ENCODE data around the gene TRIM10. TPM values are rescaled to one million over a fixed set of nuclear protein-coding genes. Genes with fewer than 3 reads are reported as not detected.
"Not testable (repeated sequence)": the region's sequence is repeated elsewhere in the genome, so short reads cannot be mapped to it uniquely, and the experiment has no call there.

TRIM10 gene
- total RNA-seq, 1 donor from 2014 or later: 0.37 TPM

DNA sequence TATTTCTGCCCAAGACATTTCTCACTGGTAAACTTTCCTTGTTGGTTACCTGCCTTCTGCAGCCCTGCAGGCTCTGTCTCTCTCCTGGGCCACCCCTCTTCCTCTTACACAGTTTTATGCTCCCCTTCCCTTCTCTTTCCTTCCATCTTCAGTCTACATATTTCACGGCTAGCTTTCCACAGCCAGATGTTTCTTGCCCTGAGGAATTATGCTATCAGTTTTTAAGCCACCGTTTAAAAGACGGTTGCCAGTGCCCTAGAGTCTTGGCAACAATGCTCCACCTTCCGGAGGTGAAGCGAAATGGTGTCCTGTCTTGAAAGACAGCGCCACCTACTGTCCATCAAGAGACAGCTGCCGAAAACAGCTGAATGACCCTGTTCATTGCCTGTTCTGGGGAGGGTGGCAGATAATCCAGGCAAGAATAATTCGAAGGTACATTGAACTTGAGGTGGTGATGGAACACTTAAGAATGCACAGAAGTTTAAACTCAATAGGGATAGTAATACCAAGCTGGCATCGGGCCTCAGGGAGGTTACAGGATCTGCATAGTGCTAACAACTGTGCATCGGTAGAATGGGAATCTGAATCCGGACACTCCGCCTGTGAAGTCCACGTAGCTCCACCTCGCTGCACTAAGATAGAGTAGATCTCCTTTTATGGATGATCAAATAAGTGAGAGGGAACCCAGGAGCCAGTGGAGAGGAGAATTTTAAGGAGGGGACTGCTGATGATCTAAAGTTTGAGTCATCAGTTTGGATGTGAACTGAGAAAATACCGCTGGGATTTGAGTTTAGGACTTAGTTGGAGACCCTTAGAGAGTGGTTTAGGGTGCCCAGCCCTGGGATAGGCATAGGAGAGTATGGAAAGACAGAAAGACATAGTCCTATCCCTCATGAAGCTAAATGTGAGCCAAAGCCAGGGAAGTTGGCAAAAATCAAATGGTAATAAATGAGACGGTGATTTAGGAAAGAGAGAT is 29.8 kb downstream of the TRIM10 start:
- intact Hi-C loops (cut with micrococcal nuclease): loop anchor here (1.0 to 2.0 kb wide), 4 partner anchors 28 to 283 kb away; partner anchors contain the start of gene PPP1R11

DNA sequence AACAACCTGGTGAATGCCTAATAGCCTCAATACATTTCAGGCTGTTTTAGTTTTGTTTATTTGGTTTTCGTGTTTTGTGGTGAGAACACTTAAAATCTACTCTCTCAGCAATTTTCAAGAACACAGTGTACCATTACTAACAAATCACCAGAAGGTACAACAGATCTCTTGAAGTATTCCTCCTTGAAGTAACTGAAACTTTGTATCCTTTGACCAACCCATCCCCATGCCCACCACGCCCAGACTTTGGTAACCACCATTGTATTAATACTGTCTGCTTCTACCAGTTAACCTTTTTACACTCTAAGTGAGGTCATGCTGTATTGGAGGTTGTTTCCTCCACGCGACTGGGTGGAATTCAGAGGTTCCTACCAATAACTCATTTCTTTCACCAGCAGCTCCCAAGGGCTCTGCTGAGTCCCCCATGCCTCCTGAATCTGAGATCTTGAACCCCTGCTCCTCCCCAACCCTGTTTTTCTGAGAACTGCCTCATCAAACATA is 30.8 kb downstream of the TRIM10 start:
- intact Hi-C loops (cut with micrococcal nuclease): loop anchor here (2.0 kb wide), 1 partner anchor 63 kb away; the partner anchor contains the start of gene PPP1R11

DNA sequence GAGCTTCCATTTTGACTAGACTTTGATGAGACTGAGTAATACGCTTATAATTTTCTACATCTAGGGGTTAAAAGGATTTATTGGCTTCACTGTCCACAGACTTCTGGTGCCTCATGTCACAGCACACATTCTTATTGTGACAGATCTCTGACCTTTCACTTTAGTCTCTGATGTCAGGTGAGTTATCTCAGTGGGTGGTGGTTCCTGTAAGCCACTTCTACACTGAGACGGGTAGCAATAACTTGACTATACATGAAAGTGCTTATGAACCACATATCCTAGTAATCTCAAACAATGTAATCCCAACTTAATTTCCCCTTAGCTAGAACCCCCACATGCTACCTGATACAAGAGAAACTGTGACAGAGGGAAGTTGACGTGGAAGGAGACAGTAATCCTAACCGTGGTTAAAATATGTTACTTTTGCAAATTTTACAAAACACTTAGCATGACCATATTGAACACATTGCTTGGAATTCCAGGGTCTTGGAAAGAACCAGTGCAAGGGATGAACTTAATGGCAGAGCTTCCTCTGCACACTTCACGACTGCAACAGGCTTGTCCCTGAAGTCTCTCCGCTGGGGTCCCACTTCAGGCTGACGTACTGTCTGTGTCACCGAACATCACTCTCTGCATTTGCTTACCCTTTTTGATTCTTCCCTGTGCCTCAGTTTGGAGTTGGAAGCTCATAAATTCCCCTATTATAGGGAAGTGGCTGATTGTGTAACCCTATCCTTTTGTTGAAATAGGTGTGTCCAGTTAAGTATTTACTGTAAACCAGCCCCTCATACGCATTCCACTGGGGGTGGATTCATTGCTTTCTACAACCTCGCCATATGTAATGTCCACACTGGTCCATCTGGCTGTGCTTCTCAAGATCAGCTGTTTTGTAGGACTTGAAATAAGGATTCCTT is 31.5 kb downstream of the TRIM10 start:
- intact Hi-C loops (cut with micrococcal nuclease): loop anchor here (2.0 kb wide), 1 partner anchor 63 kb away; the partner anchor contains the start of gene PPP1R11

DNA sequence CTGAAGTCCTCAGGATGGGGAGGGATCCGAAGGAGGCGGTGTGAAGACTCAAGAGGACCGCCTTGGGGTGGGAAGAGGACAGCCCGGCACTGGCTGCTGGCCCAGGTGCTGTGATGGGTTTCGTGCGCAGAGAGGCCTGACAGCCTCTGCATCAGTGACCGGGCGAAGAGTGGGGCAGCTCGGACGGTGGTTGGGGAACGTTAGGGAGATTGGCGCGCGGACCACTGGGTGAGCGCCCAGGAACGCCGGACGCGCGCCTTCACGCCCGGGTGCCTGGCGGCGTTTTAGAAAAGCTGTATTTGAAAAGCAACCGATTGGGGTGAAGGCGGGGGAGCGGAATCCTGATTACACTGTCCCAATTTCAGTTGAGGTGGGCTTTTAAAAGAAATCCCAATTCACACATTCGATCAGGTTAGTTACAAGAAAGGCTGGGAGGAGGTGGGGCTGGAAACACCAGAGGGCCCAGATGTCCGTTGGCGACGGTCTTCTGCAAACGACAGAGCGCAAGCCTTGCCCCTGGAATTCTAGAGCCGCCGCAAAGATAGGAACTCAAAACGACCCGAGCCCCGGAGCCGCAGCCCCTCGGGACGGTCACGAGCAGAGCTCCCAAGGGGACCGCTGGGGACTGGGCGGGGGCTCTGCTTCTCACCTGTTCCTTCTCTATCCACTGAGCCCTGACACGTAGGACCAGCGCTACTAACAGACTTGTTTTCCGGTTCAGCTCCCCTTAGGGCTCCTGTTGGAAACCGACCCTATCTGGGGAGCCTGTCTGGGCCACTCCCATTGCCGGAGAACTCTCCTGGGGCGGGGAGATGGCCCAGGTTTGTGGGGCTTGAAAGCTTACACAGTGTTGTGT is 33.5 kb downstream of the TRIM10 start:
- intact Hi-C loops (cut with micrococcal nuclease): no loop called here

DNA sequence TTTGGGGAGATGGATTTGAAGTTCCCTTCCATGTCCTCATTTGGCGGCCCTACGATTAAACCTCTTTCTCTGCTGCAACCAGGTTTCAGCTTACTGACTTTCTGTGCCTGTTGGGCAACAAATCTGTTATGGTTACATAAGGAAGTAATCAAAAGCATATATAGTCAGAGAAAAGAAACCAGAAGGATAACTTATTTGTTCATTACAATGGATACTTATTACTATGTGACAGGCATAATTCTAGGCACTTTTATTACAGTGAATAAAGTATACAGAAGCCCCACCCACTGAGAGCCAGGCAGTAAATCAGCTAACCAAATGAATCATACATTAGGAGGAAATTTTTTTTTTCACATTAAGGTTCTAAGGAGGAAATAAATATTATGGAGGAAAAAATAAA is 38.5 kb downstream of the TRIM10 start:
- intact Hi-C loops (cut with micrococcal nuclease): no loop called here

DNA sequence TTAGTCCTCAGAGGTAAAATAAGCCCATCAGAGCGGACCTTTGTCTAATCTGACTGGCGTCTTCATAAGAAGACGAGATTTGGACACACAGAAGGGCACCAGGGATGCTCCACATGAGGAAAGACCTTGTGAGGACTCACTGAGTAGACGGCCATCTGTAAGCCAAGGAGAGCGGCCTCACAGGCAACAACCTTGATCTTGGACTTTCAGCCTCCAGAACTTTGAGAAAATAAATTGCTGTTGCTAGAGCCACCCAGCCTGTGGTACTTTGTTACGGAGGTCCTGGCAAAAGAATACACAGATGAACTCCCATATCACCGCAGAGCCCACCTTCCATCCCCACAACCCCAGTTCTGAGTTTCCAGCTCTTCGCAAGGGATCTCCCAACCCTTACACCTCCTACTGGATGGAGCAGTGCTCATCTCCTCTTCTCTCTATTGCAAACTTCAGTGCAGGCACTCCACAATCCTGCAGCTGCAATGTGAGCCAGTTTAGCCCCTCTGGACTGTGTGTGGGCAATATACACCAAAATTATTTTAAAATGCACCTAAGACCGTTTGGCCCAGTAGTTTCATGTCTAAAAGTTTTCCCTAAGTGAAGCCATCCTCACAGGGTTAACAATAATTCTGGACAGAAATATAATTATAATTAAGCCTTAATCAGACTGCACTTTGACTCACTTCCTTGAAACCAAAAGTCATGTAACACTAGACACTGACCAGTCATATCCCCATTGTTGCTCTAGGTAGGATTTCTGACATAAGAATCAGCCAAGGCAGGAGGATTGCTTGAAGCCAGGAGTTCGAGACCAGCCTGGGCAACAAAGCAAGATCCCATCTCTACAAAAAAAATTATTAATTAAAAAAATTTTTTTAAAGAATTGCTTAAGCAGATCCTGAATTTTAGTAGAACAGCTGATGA is 39.3 kb downstream of the TRIM10 start:
- intact Hi-C loops (cut with micrococcal nuclease): no loop called here

DNA sequence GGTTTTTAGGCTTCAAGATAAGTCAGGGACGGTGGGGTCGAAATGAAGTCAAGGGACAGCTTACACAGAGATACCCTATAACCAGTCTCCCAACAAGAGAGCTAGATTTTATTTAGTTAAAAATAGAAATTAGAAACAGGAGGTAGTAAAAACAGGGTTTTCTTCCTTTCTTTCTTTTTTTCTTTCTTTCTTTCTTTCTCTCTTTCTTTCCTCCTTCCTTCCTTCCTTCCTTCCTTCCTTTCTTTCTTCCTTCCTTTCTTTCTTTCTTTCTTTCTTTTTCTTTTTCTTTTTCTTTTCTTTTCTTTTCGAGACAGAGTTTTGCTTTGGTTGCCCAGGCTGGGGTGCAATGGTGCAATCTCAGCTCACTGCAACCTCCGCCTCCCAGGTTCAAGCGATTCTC is 42.3 kb downstream of the TRIM10 start:
- intact Hi-C loops (cut with micrococcal nuclease): not testable (repeated sequence)

DNA sequence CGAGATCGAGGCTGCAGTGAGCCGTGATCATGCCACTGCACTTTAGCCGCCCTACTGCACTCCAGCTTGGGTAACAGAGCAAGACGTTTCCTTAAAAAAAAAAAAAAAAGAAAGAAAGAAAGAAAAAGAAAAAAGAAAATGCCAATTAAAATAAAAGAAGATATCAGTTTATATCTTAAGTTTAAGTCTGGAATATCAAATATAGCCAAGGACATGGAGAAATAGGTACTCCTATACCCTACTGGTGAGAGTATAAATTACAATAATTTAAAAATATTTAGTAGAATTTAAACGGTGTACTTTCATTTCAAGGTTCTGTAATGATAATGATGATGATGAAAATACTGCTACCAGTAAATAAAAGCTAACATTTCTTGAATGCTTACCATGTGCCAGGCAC is 44.3 kb downstream of the TRIM10 start:
- intact Hi-C loops (cut with micrococcal nuclease): no loop called here

DNA sequence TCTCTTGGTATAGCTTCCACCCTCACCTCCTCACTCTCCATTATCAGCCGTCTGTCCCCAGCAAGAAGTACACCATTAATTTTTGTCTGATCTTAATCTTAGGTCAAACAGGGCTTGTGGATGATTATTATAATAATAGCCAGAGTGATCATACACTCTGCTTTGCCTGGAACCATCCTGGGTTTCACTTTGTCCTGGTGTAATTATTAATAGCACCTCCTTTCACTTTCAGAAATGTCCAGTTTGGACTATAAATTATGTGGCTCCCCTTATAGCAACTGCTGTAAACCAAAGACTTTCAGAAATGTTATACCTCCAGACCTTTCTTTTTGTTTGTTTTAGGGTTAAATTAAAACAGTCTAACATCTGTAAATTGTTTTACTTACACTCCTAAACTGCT is 47.2 kb downstream of the TRIM10 start:
- intact Hi-C loops (cut with micrococcal nuclease): no loop called here

DNA sequence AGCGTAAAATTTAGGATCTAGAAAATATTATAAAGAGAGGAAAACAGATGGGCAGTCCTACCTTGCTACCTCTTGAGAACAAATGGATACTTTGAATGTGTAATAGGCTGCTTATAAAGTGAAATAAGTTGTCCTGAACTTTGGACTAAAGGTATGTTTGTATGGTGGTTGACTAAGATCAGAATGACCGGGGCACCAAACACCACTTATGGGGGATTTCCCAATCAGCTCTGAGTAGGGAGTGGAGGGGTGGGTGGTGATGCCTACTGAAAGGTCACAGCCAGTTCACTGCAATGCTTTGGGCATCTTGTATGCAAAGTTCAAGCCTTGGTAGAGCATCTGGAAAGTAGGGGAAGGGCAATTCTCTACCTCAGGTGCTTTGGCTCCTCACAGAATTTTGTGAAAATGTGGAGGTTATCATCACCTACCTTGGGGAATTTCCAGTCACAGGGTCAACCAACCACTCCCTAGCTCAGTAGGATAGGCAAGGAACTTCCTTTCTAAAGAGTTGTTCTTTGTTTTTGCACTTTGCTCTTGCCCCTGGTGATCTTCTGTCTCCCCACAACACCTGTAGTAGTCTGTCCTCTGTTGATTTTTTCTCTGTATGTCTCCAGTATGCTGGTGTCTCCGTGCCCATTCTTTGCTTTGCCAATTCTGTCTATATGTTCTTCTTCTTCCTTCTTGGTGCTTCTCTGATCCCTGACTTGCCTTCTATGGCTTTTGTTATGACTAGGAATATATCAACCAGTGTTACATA is 47.8 kb downstream of the TRIM10 start, which contains the start of gene TRIM31:
TSS of gene TRIM31 (minus strand) at position 88 of the 757 bp plus-strand sequence. CDS start 285 bp downstream, outside the sequence.
- intact Hi-C loops (cut with micrococcal nuclease): no loop called here

DNA sequence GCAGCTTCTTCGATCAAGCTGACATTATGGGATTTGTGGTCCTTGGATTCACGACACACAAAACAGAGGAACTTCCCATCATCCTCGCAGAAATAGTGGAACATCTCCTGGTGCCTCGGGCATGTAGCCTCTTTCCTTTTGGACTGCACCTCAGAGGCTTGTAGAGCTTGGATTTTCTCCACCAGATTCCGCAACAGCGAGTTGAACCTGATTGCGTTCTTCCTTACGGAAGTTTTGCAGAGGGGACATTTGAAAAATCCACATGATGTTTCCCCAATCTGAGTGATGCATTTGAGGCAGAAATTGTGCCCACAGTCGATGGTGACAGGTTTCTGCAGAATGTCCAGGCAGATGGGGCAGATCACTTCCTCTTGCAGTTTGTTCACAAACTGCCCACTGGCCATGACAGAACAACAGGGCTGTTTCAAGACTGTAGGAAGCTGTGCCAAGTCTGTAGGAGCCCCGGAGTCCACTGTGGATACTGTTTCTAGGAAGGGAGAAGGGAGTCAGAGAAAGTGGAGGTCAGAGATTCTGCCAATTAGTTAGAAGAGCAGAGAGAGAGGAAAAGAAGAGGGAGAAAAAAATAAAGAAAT is 48.5 kb downstream of the TRIM10 start:
- intact Hi-C loops (cut with micrococcal nuclease): no loop called here

DNA sequence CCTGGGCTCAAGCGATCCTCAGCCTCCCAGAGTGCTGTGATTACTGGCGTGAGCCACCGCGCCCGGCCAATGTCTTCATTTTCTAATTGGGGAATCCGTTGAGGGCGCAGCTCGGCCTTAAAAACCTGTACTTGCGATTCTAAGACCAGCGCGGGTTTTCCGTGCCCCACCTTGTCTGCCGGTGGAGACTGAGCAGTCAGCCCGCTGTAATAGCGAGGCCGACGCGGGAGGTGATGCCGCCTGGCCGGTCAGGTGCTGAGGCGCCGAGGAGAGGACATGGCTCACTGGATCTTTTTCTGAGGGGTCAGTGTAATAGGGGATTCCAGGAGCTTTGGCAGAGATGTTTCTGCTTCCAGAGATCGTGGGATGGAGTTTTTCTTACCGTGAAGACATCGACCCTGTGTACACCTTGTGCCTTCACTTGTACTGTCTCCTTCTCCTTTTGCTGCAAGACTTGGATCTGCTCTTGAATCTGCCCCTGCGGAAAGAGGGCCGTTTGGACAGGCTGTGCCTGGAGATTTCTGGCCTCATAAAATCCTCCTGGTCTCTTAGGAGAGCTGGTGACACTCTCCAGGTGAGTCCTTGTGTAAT is 49.6 kb downstream of the TRIM10 start:
- intact Hi-C loops (cut with micrococcal nuclease): no loop called here

DNA sequence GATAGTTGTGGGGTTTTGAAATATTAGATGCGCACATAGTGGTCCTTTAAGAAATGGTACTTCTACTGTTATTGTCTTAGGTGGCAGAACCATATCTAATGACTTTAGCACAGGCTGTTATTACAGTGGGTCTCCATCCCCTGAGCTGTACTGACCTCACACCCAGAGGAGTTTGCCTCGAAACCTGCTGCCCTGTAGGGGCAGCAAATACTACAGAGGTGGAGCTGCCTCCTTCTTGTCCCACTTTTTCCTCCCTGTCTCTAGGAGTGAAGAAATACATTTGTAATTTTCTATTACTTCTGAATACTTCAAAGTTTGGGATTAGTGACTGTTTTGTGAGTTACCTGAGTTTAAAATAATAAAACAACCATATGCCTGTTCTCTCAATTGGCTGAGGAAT is 56.4 kb downstream of the TRIM10 start:
- intact Hi-C loops (cut with micrococcal nuclease): loop anchor here (5.0 kb wide), 1 partner anchor 137 kb away; no protein-coding TSS in a partner anchor

DNA sequence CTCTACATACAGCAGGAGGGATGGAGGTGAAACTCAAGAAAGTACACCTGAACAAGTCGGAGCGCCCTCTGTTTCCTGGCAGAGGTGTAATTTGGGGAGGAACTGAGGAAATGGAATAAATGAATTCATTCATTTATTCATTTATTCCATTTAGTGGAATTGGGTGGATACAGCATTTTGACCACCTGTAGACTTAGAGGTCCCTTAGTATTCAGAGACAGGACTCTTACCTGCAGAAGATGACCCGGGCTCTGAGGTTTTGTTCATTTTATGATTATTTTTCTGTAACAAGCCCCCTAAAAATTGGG is 57.2 kb downstream of the TRIM10 start:
- intact Hi-C loops (cut with micrococcal nuclease): loop anchor here (1.0 to 5.0 kb wide), 10 partner anchors 27 to 293 kb away; partner anchors contain the start of genes POLR1H and RPP21

DNA sequence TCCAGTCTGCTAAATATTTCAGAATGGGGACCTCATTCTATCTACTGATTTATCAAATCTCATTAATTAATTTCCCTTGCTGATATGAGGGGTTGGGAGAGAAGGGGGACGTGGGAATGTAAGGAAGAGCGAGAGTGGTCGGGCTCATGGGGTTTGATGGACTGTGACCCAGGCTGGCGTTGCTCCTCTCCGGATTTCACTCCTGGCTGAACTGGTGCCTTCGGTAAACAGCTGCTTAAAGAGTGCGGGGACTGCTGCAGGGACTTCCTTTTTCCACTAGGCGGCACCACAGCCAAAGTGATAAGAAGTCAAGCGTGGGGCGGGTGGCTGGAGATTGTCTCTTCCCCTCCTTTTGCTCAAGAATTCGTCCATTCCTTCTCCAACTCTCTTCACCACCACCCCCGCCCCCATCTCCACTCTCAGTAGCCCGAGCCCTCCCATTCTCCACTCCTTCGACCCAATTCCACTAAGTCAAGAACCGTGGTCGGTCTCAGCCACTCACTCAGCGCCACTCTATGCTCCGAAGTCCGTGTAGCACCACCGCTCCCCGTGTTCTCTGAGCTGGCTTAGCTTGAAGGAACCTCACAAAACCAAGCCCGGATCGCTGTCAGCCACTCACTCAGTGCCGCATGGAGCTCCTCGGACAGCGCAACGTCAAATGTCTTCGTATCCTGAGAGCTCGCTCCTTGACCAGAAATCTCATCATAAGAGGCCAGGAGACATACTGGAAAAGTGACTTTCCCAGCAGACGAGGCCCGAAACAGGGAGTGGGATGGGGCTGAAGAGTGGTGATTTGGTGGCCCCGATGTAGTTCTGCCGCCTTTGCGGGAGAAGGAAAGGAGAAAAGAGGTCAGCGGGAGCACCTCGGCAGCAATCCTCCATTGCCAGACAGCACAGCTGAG is 57.8 kb downstream of the TRIM10 start:
- intact Hi-C loops (cut with micrococcal nuclease): loop anchor here (1.0 to 5.0 kb wide), 10 partner anchors 28 to 294 kb away; partner anchors contain the start of genes POLR1H and RPP21

DNA sequence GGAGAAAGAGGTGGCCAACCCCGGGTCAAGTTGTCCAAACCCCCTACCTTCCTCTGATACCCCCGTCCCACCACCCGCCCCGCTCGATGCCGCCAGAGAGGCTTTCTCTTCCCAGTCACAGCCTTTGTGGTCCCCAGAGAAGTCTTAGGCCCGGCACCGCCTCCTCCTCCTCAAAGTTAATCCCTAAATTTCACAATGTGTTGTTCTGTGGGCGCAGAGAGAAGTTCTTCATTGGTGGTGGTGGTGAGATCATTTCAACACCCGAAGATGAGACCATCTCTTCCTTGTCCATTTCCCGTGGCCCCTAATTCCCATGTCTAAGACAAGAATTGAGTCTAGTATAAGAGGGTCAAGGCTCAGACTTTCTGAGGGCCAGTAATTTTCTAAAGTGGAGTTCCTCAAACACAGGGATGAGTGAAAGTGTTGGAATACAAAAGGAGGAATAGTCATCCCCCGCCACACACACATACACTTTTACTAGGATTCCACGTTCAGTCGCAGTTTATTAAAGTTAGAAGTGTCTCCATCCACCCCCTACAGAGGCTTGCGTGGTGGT is 58.5 kb downstream of the TRIM10 start:
- intact Hi-C loops (cut with micrococcal nuclease): loop anchor here (2.0 to 5.0 kb wide), 2 partner anchors 135 to 156 kb away; no protein-coding TSS in a partner anchor

Measured in T-helper 1 cell treated with Interleukin-12 subunit alpha and Interleukin-12 subunit beta and Interleukin-4 antibody, amounts not matched to agents 30 ng/mL and 1 ng/mL, for 36 hours (primary cell).